Measurements from ENCODE around the gene NDEL1.

Gene NDEL1

GRCh38 chr17:8462564-8462963 lies 26.9 kb downstream of the NDEL1 start:
- no peak for DNase-seq
- H3K27me3 Mint-ChIP-seq (ENCODE audit: low read depth, poor library complexity): no peaks in the 10 kb centered on the region
- no peak overlapping the region for H3K27ac Mint-ChIP-seq
- TF ChIP-seq CTCF (IDR thresholded peaks at IDR 0.05): no peak
- peaks cover 45% of the 10 kb centered on the region for H3K36me3 Mint-ChIP-seq (ENCODE audit: low read depth)
- H3K9me3 Mint-ChIP-seq: no peaks in the 10 kb centered on the region
- peaks cover 33% of the 10 kb centered on the region for H3K4me1 Mint-ChIP-seq
- no peak overlapping the region for H3K4me3 Mint-ChIP-seq

- H3K4me1 Mint-ChIP-seq: peaks cover 33% of the 10 kb centered on the region
- no peak overlapping the region for H3K4me3 Mint-ChIP-seq
- TF ChIP-seq CTCF (IDR thresholded peaks at IDR 0.05): no peak
- peak overlapping the region; percentile 77 for H3K27ac Mint-ChIP-seq
- peaks cover 45% of the 10 kb centered on the region for H3K36me3 Mint-ChIP-seq (ENCODE audit: low read depth)
- no peaks in the 10 kb centered on the region for H3K27me3 Mint-ChIP-seq (ENCODE audit: low read depth, poor library complexity)
- no peak for DNase-seq
- no peaks in the 10 kb centered on the region for H3K9me3 Mint-ChIP-seq
Measured at GRCh38 chr17:8463099-8463498, 27.4 kb downstream of the NDEL1 start.

GRCh38 chr17:8464941-8465340 lies 29.3 kb downstream of the NDEL1 start:
- Mint-ChIP-seq H3K36me3 (ENCODE audit: low read depth) (peaks cover 40% of the 10 kb centered on the region), H3K27me3 (ENCODE audit: low read depth, poor library complexity) (no peaks in the 10 kb centered on the region), H3K27ac (peak overlapping the region; percentile 53), H3K4me3 (no peak overlapping the region), H3K9me3 (no peaks in the 10 kb centered on the region), H3K4me1 (peaks cover 33% of the 10 kb centered on the region)
- TF ChIP-seq CTCF (IDR thresholded peaks at IDR 0.05): no peak
- no peak for DNase-seq

- Mint-ChIP-seq H3K36me3 (ENCODE audit: low read depth) (peaks cover 43% of the 10 kb centered on the region), H3K4me3 (no peak overlapping the region), H3K4me1 (peaks cover 33% of the 10 kb centered on the region), H3K27ac (peak overlapping the region; percentile 53), H3K27me3 (ENCODE audit: low read depth, poor library complexity) (no peaks in the 10 kb centered on the region), H3K9me3 (no peaks in the 10 kb centered on the region)
- TF ChIP-seq CTCF (IDR thresholded peaks at IDR 0.05): no peak
- no peak for DNase-seq
Measured at GRCh38 chr17:8465356-8465755, 29.7 kb downstream of the NDEL1 start.

- TF ChIP-seq CTCF (IDR thresholded peaks at IDR 0.05): no peak
- H3K27ac Mint-ChIP-seq: peak overlapping the region; percentile 53
- peaks cover 43% of the 10 kb centered on the region for H3K36me3 Mint-ChIP-seq (ENCODE audit: low read depth)
- no peaks in the 10 kb centered on the region for H3K9me3 Mint-ChIP-seq
- H3K4me3 Mint-ChIP-seq: no peak overlapping the region
- H3K4me1 Mint-ChIP-seq: peaks cover 33% of the 10 kb centered on the region
- DNase-seq: no peak
- H3K27me3 Mint-ChIP-seq (ENCODE audit: low read depth, poor library complexity): no peaks in the 10 kb centered on the region
Measured at GRCh38 chr17:8465759-8466158, 30.1 kb downstream of the NDEL1 start.

GRCh38 chr17:8466456-8466855 lies 30.8 kb downstream of the NDEL1 start:
- Mint-ChIP-seq H3K27ac (peak overlapping the region; percentile 71), H3K9me3 (no peaks in the 10 kb centered on the region), H3K27me3 (ENCODE audit: low read depth, poor library complexity) (no peaks in the 10 kb centered on the region), H3K4me1 (peaks cover 38% of the 10 kb centered on the region), H3K4me3 (no peak overlapping the region), H3K36me3 (ENCODE audit: low read depth) (peaks cover 44% of the 10 kb centered on the region)
- no peak for TF ChIP-seq CTCF (IDR thresholded peaks at IDR 0.05)
- DNase-seq: no peak
